ENCODE data around the gene COL17A1. TPM values are rescaled to one million over a fixed set of nuclear protein-coding genes. Genes with fewer than 3 reads are reported as not detected.

The COL17A1 gene
- total and polyA plus RNA-seq, 9 of the 15 experiments (the other 6 are each of a cell fraction or from before 2014, with no cell fraction given), result not detected

- DNase-seq (ENCODE audit: extremely low read depth in 1 of 4, low spot score in 3 of 4) (no peak), FAIRE-seq (no peak), ATAC-seq (no peak)
- whole genome bisulfite sequencing (ENCODE audit: insufficient coverage, low coverage, missing lambda C conversion rate), result 0% methylated on average over 7 of the region's 8 CpGs
- no peak overlapping the region for H3K4me3 ChIP-seq
- H3K9ac ChIP-seq (ENCODE audit: insufficient read depth in 1 of 2, low read depth in 2 of 2, low read length in 2 of 2), result no peak overlapping the region
- H3K9me1 ChIP-seq (ENCODE audit: control insufficient read depth, insufficient read depth, low read length), result no peaks in the 10 kb centered on the region
- H3K4me1 ChIP-seq (replicated peaks in 1 of 2; ENCODE audit: control insufficient read depth in 2 of 2, insufficient read depth in 2 of 2, low read length in 2 of 2), result no peaks in the 10 kb centered on the region
- no peaks in the 10 kb centered on the region for H3K9me3 ChIP-seq (replicated peaks; ENCODE audit: control insufficient read depth, insufficient read depth, low read depth, low read length)
- no peak for TF ChIP-seq JUN (IDR thresholded peaks at IDR 0.05; ENCODE audit: borderline replicate concordance, low read depth, low read length)
- no peak for TF ChIP-seq JUN (CRISPR knock-in tag; IDR thresholded peaks at IDR 0.05; ENCODE audit: borderline replicate concordance)
- TF ChIP-seq ZNF436 (CRISPR knock-in tag; IDR thresholded peaks at IDR 0.05), result no peak
- no peak for TF ChIP-seq TFAP4 (CRISPR knock-in tag; IDR thresholded peaks at IDR 0.05; ENCODE audit: borderline replicate concordance)
- no peak for TF ChIP-seq JUND (IDR thresholded peaks at IDR 0.05; ENCODE audit: borderline replicate concordance, low read depth, low read length)
- no peak for TF ChIP-seq JUND (tag; IDR thresholded peaks at IDR 0.05; ENCODE audit: borderline replicate concordance, low read depth, low read length)
- no peak for TF ChIP-seq E2F3 (CRISPR knock-in tag; IDR thresholded peaks at IDR 0.05)
- no peak for TF ChIP-seq MYNN (IDR thresholded peaks at IDR 0.05)
- no peak for TF ChIP-seq MYNN (CRISPR knock-in tag; IDR thresholded peaks at IDR 0.05)
- TF ChIP-seq RBM17 (IDR thresholded peaks at IDR 0.05; ENCODE audit: borderline replicate concordance, low read depth, low read length), result no peak
- no peak for TF ChIP-seq SIN3A (IDR thresholded peaks at IDR 0.05; ENCODE audit: borderline replicate concordance in 2 of 2, control insufficient read depth in 1 of 2, low read depth in 2 of 2, low read length in 2 of 2)
- TF ChIP-seq ZNF431 (CRISPR knock-in tag; IDR thresholded peaks at IDR 0.05), result no peak
- TF ChIP-seq ZNF561 (CRISPR knock-in tag; conservative IDR thresholded peaks at IDR 0.05), result no peak
- TF ChIP-seq ZNF75A (CRISPR knock-in tag; IDR thresholded peaks at IDR 0.05), result no peak
- no peak for TF ChIP-seq ZNF584 (CRISPR knock-in tag; IDR thresholded peaks at IDR 0.05; ENCODE audit: low read depth)
- no peak for TF ChIP-seq LARP7 (IDR thresholded peaks at IDR 0.05)
- TF ChIP-seq RNF2 (IDR thresholded peaks at IDR 0.05), result no peak
- TF ChIP-seq KAT2B (IDR thresholded peaks at IDR 0.05; ENCODE audit: low read depth, low read length), result no peak
- no peak for TF ChIP-seq RFX5 (IDR thresholded peaks at IDR 0.05; ENCODE audit: low read depth, low read length)
- TF ChIP-seq SOX6 (IDR thresholded peaks at IDR 0.05), result no peak
- H3K27me3 ChIP-seq (ENCODE audit: control insufficient read depth in 2 of 2, insufficient read depth in 2 of 2, low read length in 2 of 2), result peaks cover 2 to 56% of the 10 kb centered on the region in 2 experiments; a peak in 2 of 5 replicates
- CTCF ChIA-PET (ENCODE audit: low intra/inter-chr PET ratio), result no interaction called here
- H3K27ac ChIP-seq (ENCODE audit: extremely low read depth, low read depth, low read length), result no peak overlapping the region
- POLR2A ChIA-PET, result no interaction called here
- in situ Hi-C loops (cut with MboI) (no loop called here), intact Hi-C loops (cut with micrococcal nuclease) (loop anchor here (5.0 to 10.0 kb wide), 2 partner anchors 165 to 303 kb away; partner anchors contain the start of gene CFAP58)
- H3K36me3 ChIP-seq (ENCODE audit: control insufficient read depth, insufficient read depth, low read length), result no peaks in the 10 kb centered on the region
- no peak overlapping the region for H3K4me2 ChIP-seq (ENCODE audit: insufficient read depth, low read length)
- no peak overlapping the region for H2AFZ ChIP-seq (ENCODE audit: low read depth, low read length)
- BruUV-seq (replicated peaks), result no TSS peak
- H3K79me2 ChIP-seq (ENCODE audit: control insufficient read depth, insufficient read depth, low read length), result no peaks in the 10 kb centered on the region
- no peaks in the 10 kb centered on the region for H4K20me1 ChIP-seq (replicated peaks; ENCODE audit: control insufficient read depth, insufficient read depth, low read length)
Observed at GRCh38 chr10:104049504-104050250, 36.0 kb downstream of the COL17A1 start.
